IPS DF 6.9 (cell line): ENCODE measurements around the gene LRRC23.
A peak's percentile ranks its signal among the peaks of the same experiment; 100 is the strongest.
"Not testable (repeated sequence)": the region's sequence is repeated elsewhere in the genome, so short reads cannot be mapped to it uniquely, and the experiment has no call there.

Experiments used
- DNase-seq: peaks from one replicate; pipeline ENCODE4 v3.0.0-alpha.2; 2013; ENCODE audit warnings: low read depth, low spot score
- H3K27ac ChIP-seq: one replicate; pipeline ENCODE4 v1.5.1; 2013; ENCODE audit warnings: low read length, control low read depth
- H3K27me3 ChIP-seq: 2 replicates; pipeline ENCODE4 v1.6.1; 2013; ENCODE audit warnings: mild to moderate bottlenecking, low read length; ENCODE audit not compliant: control insufficient read depth, insufficient read depth
- H3K36me3 ChIP-seq: 2 replicates; pipeline ENCODE4 v1.6.1; 2013; ENCODE audit warnings: low read length; ENCODE audit not compliant: control insufficient read depth, insufficient read depth
- H3K4me1 ChIP-seq: 2 replicates; pipeline ENCODE4 v1.6.1; 2013; ENCODE audit warnings: low read length; ENCODE audit not compliant: control insufficient read depth, insufficient read depth
- H3K4me3 ChIP-seq: 2 replicates; pipeline ENCODE4 v1.5.1; 2013; ENCODE audit warnings: mild to moderate bottlenecking, low read length
- H3K9me3 ChIP-seq: 2 replicates; pipeline ENCODE4 v1.6.1; 2013; ENCODE audit warnings: low read length, inconsistent platforms; ENCODE audit not compliant: control insufficient read depth, insufficient read depth
- WGBS: extraction: QIAGEN DNeasy Blood & Tissue Kit; methylation state at CpG from one replicate; pipeline ENCODE4 v1.1.7; 2013; ENCODE audit warnings: mixed read lengths, missing lambda C conversion rate; ENCODE audit not compliant: insufficient read length, insufficient coverage; 5-methylcytosine and 5-hydroxymethylcytosine counted together

The LRRC23 gene

DNA sequence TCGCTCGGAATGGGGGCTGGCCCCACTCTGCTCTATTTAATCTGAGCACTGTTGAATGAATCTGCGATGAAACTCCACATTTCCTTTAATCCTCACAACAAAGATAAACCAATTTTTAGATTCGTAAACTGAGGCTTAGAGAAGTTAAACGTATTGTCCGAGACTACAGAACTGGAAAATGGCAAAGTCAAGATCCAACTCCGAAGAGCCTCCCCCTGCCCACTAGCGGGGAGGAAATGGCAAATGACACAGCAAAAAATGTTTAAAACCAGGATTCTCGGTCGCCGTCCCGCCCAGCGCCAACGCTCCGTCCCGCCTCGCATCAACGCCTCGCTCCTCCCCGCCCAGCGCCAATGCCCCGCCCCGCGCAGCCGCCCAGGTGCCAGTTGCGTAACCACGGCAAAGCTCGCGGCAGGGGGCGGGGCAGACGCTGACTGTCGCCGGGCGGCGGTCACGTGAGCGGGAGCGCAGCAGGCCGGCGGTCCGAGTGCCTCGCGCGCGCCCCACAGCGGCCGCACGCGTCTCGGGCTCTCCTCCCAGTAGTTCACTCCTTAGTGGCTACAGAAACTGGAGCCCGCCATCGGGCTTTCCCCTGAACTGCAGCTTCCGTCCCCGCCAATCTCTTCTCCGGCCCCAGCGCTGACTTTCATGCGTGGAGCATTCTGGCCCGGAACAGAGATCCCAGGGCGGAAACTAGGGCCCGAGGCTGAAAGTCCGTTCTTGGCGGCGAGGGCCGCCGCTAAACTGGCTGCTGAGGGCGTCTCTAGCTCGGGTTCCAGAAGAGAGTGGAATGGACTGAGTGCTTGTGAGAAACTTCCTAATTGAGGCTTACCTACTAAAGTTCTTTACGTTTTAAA is 13.6 kb upstream of the LRRC23 start:
- H3K36me3 ChIP-seq = no peaks in the 10 kb centered on the region
- H3K4me1 ChIP-seq = peaks cover 3% of the 10 kb centered on the region; the same call in 1 of the 2 replicates
- no peak for DNase-seq
- no peaks in the 10 kb centered on the region for H3K27me3 ChIP-seq
- H3K9me3 ChIP-seq = no peaks in the 10 kb centered on the region
- peak overlapping the region; percentile 37; the same call in 1 of the 2 replicates for H3K4me3 ChIP-seq
- WGBS = no CpG with 5 or more reads among the region's 68 CpGs
- H3K27ac ChIP-seq = no peak overlapping the region

DNA sequence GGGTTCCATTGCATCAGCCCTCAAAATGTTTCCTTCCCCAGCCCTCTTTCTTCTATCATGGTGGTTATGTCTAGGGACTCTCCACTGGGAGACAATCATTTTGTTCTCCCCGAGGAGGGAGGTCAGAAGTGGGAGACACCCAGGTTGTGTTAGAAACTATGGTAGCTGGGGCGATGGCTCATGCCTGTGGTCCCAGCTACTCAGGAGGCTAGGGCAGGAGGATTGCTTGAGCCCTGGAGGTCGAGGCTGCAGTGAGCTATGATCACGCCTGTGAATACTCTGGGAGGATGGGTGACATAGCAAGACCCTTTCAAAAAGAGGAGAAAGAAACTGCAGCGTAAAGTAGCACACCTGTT is 13.0 kb upstream of the LRRC23 start:
- Histone ChIP-seq H3K36me3 (no peaks in the 10 kb centered on the region), H3K27me3 (no peaks in the 10 kb centered on the region), H3K4me1 (peaks cover 3% of the 10 kb centered on the region; the same call in 1 of the 2 replicates), H3K9me3 (no peaks in the 10 kb centered on the region), H3K4me3 (peak overlapping the region; percentile 37; the same call in 1 of the 2 replicates), H3K27ac (no peak overlapping the region)
- no CpG with 5 or more reads among the region's 5 CpGs for WGBS
- no peak for DNase-seq

DNA sequence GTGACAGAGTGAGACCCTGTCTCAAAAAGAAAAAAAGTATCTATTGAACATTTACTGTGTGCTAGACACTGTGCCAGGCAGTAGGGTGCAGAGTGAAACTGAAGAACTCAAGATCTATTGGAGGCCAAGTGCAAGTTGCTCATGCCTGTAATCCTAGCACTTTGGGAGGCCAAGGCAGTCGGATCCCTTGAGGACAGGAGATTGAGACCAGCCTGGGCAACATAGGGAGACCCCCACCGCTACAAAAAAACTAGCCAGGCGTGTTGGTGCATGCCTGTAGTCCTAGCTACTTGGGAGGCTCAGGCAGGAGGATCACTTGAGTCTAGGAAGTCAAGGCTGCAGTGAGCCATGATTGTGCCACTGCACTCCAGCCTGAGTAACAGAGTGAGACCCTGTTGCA is 11.9 kb upstream of the LRRC23 start:
- not testable (repeated sequence) for H3K9me3 ChIP-seq, H3K4me3 ChIP-seq, H3K27me3 ChIP-seq, H3K36me3 ChIP-seq, H3K27ac ChIP-seq, H3K4me1 ChIP-seq, DNase-seq
- WGBS = no CpG with 5 or more reads among the region's 3 CpGs

DNA sequence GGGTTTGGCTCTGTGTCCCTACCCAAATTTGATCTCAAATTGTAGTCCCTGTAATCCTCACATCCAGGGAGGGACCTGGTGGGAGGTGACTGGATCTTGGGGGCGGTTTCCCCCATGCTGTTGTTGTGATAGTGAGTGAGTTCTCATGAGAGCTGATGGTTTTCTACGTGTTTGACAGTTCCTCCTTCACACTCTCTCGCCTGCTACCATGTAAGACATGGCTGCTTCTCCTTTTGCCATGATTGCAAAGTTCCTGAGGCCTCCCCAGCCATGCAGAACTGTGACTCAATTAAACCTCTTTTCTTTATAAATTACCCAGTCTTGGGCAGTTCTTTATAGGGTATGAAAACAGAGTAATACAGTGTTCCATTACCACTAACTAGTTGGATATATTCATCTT is 10.3 kb upstream of the LRRC23 start:
- WGBS = no CpG with 5 or more reads among the region's 3 CpGs
- H3K36me3 ChIP-seq = no peaks in the 10 kb centered on the region
- no peaks in the 10 kb centered on the region for H3K27me3 ChIP-seq
- H3K4me3 ChIP-seq = no peak overlapping the region
- H3K9me3 ChIP-seq = no peaks in the 10 kb centered on the region; the same call in 1 of the 2 replicates
- peaks cover 2% of the 10 kb centered on the region; the same call in 1 of the 2 replicates for H3K4me1 ChIP-seq
- H3K27ac ChIP-seq = no peak overlapping the region
- DNase-seq = no peak

DNA sequence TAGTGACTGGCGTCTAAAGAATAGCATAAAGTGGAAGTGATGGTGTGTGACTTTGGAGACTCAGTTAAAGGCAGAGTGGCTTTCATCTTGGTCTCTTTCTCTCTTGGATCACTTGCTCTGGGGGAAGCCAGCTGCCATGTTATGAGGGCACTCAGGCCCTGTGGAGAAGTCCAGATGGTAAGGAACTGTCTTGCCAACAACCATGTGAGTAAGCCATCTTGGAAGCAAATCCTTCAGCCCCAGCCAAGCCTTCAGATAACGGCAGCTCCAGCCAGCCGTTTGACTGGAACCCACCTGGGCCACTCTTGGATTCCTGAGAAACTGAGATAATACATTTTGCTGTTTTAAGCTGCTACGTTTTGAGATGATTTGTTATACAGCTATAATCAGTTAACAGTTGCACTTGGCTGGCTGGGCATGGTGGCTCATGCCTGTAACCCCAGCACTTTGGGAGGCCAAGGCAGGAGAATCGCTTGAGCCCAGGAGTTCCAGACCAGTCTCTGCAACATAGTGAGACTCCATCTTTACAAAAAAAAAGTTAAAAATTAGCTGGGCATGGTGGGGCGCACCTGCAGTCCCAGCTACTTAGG is 7.7 kb upstream of the LRRC23 start:
- DNase-seq = no peak
- Histone ChIP-seq H3K36me3 (no peaks in the 10 kb centered on the region), H3K9me3 (no peaks in the 10 kb centered on the region; the same call in 1 of the 2 replicates), H3K4me1 (no peaks in the 10 kb centered on the region; the same call in 1 of the 2 replicates), H3K4me3 (no peak overlapping the region), H3K27ac (no peak overlapping the region), H3K27me3 (no peaks in the 10 kb centered on the region)
- no CpG with 5 or more reads among the region's 6 CpGs for WGBS

DNA sequence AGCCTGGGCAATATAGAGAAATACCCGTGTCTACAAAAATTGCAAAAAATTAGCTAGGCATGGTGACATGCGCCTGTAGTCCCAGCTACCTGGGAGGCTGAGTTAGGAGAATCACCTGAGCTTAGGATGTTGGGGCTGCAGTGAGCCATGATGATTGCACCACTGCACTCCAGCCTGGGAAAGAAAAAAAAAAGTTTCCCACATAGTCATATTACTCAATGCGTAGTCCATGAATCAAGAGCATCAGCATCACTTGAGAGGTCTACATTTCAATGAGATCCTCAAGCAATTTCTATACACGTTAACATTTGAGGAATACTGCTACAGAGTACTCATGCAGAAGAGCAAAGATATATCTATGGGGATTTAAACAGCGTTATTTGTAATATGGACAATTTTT is 5.2 kb upstream of the LRRC23 start:
- DNase-seq = no peak
- H3K27ac ChIP-seq = no peak overlapping the region
- no CpG with 5 or more reads among the region's 5 CpGs for WGBS

DNA sequence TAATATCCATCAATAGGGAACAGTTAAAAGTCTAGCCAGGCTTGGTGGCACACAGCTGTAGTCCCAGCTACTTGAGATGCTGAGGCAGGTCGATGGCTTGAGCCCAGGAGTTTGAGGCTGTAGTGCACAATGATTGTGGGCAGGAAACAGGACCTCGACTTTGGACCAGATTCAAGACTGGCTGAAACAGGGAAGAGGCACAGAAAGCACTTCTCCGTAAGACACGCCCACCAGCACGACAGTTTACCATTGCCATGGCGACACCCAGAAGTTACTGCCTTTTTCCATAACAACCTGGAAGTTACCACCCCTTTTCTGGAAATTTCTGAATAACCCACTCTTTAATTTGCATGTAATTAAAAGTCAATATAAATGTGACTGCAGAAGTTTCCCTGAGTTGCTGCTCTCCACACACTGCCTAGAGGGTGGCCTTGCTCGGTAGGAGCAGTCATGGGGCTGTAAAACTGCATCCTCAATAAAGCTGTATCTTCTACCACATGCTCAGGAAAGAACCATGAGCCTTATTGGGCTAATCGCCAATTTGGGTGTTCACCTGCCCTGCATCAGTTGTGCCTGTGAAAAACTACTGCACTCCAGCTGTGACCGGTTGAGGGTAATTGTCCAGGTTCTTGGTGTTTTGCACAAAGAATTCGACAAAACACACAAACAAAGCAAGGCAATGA is 4.6 kb upstream of the LRRC23 start:
- no peak overlapping the region for H3K4me3 ChIP-seq
- no peaks in the 10 kb centered on the region for H3K36me3 ChIP-seq
- WGBS = no CpG with 5 or more reads among the region's 10 CpGs
- no peak overlapping the region for H3K27ac ChIP-seq
- no peak for DNase-seq
- no peaks in the 10 kb centered on the region; the same call in 1 of the 2 replicates for H3K4me1 ChIP-seq
- H3K9me3 ChIP-seq = no peaks in the 10 kb centered on the region; the same call in 1 of the 2 replicates
- no peaks in the 10 kb centered on the region for H3K27me3 ChIP-seq

More for the DNA sequence above, 5.2 kb upstream of the LRRC23 start:
- Histone ChIP-seq H3K27me3 (no peaks in the 10 kb centered on the region), H3K36me3 (no peaks in the 10 kb centered on the region), H3K4me3 (no peak overlapping the region), H3K4me1 (no peaks in the 10 kb centered on the region; the same call in 1 of the 2 replicates), H3K9me3 (no peaks in the 10 kb centered on the region; the same call in 1 of the 2 replicates)

DNA sequence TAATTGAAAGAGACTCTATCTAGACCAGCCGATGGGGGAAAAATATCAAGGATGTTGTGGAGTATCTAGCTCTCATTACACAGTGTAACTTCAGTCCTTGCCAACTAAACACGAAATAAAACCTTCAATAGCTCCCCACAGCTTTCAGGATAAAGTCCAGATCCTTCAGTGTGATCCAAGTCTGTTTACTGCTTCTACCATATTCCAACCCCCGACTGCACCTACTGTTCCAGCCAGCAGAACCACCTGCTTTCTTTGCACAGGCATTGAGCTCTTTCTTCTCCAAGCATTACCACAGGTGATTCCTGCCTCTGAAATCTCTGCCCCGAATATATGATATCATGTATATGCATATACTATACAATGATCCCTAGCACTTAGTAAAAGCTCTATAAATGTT is 2.2 kb upstream of the LRRC23 start:
- Histone ChIP-seq H3K36me3 (no peaks in the 10 kb centered on the region), H3K4me1 (no peaks in the 10 kb centered on the region; the same call in 1 of the 2 replicates), H3K4me3 (no peak overlapping the region), H3K9me3 (no peaks in the 10 kb centered on the region), H3K27me3 (no peaks in the 10 kb centered on the region), H3K27ac (no peak overlapping the region)
- no CpG with 5 or more reads among the region's 4 CpGs for WGBS
- DNase-seq = no peak

DNA sequence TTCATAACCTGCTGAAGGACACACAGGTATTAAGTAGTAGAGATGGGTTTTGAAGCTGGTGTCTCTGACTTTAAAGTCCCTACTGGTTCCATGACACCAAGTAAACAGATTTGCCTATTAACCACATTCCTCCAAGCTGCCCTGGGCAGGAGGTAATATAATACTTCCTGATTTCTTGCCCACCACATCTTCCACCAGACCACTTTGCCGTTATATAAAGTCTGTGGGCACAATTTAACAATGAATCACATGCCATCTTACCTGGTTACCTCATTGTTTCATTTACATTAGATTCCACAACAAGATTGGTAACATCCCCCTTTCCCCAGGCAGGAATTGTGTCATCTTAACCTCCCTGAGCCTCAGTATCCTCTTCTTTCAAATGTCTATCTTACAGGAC is 900 bp upstream of the LRRC23 start:
- Histone ChIP-seq H3K4me3 (no peak overlapping the region), H3K27ac (no peak overlapping the region), H3K36me3 (no peaks in the 10 kb centered on the region), H3K4me1 (no peaks in the 10 kb centered on the region; the same call in 1 of the 2 replicates), H3K9me3 (no peaks in the 10 kb centered on the region), H3K27me3 (no peaks in the 10 kb centered on the region)
- no CpG with 5 or more reads among the region's 1 CpG for WGBS
- DNase-seq = no peak

DNA sequence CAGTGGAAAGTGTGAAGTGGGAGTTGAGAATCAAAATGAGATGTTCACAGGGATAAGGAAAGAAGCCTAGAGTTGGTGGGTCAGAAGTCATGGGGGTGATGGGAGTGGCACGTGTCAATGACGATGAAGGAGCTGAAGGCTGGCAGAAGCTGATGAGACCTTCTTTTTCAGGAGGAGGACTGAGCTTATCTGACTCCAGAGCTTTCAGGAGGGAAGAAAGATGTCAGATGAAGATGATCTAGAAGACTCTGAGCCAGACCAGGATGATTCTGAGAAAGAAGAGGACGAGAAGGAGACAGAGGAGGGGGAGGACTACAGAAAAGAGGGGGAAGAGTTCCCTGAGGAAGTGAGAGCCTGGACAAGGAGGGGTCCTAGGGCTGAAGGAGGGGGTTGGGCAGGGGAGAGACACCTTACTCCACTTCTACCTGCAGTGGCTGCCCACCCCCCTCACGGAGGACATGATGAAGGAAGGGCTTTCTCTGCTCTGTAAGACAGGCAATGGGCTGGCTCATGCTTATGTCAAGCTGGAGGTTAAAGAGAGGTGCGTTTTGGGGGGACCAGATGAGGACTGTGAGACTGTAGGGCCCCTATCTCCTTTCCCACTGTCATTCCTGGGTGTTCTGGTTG is 905 bp downstream of the LRRC23 start:
- WGBS = no CpG with 5 or more reads among the region's 5 CpGs
- no peak overlapping the region for H3K27ac ChIP-seq
- DNase-seq = no peak
- no peaks in the 10 kb centered on the region for H3K9me3 ChIP-seq
- H3K4me3 ChIP-seq = no peak overlapping the region
- no peaks in the 10 kb centered on the region; the same call in 1 of the 2 replicates for H3K4me1 ChIP-seq
- no peaks in the 10 kb centered on the region for H3K36me3 ChIP-seq
- no peaks in the 10 kb centered on the region for H3K27me3 ChIP-seq
